GM10266 (cell line): ENCODE measurements around the gene DDX4.
A peak's percentile ranks its signal among the peaks of the same experiment; 100 is the strongest.
"Not testable (repeated sequence)": the region's sequence is repeated elsewhere in the genome, so short reads cannot be mapped to it uniquely, and the experiment has no call there.

Experiments used
- DNase-seq: peaks from one replicate; pipeline ENCODE4 v3.0.0; 2012; ENCODE audit errors: extremely low spot score
- CTCF ChIP-seq: IDR thresholded peaks from 2 replicates; pipeline ENCODE4 v1.5.1; 2012; ENCODE audit warnings: mild to moderate bottlenecking, low read depth; ENCODE audit not compliant: control insufficient read depth, insufficient read depth; ENCODE audit errors: missing control alignments

DDX4 gene

DNA sequence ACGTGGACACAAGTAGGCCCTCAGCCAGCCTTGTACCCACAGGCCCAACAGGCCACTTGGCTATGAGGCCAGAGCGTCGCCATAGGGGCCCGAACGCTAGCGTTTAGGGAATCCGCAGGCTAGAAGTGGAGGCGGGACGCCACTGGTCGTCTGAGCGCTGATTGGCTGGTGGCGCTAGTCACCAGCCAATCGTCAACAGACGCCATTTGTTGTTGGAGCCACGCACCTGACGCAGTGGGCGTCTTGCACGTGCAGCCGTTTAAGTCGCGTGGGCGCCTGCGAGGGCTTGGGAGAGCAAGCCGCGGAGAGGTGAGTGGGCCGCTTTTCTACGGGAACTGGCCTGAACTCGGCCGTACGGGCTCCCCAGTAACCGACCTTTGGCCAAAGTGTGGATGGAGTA, at the start of gene DDX4:
TSS of gene DDX4 (plus strand) at position 269 of the 400 bp plus-strand sequence. CDS start 903 bp downstream, outside the sequence.
- no peak for TF ChIP-seq CTCF
- no peak for DNase-seq

DNA sequence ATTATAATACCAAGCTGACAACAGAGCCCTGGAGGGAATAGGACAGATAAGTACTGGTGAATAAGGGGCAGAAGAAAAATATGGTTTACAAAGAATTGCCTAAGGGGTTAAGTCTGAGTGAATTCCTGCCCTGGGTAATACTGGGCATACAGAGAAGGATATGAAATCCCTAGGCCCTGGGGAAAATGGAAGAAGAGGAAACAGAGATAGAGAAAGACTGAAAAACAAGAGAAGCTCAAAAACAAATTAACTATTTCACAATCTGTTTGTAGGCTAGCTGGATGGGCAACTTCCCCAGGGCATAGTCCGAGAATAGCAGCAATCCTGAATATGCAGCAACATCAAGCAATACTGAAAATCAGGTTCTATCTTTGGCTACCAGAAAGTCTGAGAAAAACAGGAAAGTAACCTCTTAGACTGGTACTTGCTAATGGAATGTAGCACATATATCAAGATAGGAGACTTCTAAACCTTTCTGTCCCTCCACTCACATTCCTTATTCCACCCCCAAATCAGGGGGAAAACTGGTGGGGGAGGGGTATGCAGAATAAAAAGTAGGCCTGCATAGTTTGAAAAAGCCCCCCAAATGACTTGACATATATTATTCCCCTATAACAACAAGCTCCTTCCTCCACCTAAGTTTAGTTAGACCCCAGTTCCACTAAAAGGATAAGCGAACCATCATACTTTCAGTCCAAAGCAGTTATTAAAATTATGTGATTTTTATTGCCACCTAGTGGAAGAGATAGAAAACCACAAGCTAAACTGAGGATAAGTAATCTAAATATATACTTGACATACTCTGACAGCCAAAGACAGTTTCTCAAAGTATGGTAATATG, 46.4 kb upstream of the DDX4 start:
- peak; percentile 46 for TF ChIP-seq CTCF
- peak; percentile 48 for DNase-seq

DNA sequence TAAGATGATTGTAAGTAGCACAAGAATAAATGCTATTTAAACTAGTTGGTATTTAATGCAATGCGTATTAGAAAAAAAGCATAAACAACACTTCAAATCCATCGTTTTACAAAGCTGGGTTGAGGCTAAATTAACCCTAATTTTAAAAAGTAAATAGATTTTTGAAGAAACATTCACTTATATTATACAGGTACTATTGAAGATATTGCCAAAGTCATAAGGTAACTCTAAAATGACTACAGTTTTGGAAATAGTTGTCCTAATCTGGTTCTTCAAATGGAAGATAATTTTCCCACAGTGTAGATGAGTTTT, 45.8 kb upstream of the DDX4 start:
- no peak for DNase-seq

DNA sequence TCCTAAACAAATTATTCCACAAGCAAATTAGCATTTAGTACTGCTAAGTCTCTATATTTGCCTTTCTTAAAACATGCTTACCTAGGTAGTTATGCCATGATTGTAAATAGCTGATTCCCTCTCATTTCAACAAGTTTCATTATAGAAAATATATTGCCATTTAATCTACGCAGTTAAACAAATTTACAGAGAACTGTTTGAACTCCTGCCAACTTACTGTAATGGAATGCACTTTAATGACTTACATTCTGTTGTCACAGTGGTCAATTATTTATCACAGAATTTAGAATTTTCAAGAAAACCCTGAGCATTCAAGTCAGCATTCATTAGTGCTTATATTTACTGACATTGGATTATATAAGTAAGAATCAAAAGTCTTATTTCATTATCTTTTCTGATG, 45.4 kb upstream of the DDX4 start:
- no peak for TF ChIP-seq CTCF
- no peak for DNase-seq

More for the DNA sequence above, 45.8 kb upstream of the DDX4 start:
- TF ChIP-seq CTCF = no peak

DNA sequence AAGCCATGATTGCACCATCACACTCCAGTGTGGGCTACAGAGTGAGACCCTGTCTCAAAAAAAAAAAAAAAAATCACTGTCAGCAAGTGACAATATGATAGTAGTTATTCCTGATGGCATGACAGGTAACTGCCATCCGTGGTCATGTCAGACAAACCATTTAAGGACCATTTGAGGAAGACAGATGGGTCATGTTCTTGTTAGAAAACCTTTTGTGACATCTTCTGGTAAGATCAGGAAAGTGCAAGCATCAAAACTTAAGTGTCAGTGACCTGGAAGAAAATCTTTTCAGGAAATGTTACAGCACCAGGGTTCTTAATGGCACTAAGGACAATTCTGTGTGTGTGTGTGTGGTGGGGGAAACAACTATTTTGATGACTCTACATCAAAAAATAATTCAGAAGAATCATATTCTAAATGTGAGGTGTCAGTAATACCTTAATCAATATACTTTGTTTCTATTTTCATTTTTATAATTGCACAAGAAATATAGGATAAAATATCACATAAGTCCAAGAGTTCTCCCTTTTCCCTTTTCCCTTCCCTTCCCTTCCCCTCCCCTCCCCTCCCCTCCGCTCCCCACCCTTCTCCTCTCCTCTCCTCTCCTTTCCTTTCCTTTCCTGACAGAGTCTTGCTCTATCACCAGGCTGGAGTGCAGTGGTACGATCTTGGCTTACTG, 43.6 kb upstream of the DDX4 start:
- TF ChIP-seq CTCF = peak; percentile 54
- DNase-seq = peak; percentile 42

DNA sequence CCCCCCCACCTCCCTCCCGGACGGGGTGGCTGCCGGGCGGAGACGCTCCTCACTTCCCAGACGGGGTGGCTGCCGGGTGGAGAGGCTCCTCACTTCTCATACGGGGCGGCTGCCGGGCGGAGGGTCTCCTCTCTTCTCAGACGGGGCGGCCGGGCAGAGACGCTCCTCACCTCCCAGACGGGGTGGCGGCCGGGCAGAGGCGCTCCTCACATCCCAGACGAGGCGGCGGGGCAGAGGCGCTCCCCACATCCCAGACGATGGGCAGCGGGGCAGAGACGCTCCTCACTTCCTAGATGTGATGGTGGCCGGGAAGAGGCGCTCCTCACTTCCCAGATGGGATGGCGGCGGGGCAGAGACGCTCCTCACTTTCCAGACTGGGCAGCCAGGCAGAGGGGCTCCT, 41.2 kb upstream of the DDX4 start:
- not testable (repeated sequence) for DNase-seq

DNA sequence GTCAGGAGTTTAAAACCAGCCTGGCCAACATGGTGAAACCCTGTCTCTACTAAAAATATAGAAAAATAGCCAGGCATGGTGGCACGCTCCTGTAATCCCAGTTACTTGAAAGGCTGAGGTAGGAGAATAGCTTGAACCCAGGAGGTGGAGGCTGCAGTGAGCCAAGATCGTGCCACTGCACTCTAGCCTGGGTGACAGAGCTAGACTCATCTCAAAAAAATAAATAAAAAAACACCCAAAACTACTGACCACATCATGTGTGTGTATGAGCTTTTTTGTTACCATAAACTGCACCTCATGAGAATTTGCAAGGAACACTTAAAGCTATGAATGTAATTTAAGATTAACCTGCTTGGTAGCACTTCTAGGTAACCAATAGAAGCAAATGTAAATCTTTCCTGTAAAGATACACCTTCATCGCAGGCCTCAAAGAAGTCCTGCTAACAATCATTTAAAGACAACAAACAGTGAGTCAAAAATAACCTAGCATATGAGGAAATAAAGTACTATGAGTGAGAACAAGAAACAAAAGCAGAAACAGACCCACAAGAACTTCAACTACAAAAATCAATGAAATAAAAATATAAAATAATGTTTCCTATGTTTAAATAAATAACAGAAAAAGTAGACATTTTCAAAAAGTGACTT, 38.7 kb upstream of the DDX4 start:
- no peak for TF ChIP-seq CTCF
- DNase-seq = no peak
